SH-SY5Y (cell line): ENCODE results near the gene B3GNT5.

Source experiments
- GATA2 ChIP-seq: IDR thresholded peaks from 2 replicates; pipeline ENCODE4 v1.6.1; 2011; ENCODE audit warnings: mild to moderate bottlenecking, low read depth, low read length
- GATA3 ChIP-seq: IDR thresholded peaks from 2 replicates; pipeline ENCODE4 v1.6.1; 2011; ENCODE audit warnings: low read depth, mild to moderate bottlenecking, low read length, moderate library complexity

GRCh38 chr3:183274609-183275008 is 21.6 kb downstream of the B3GNT5 start:
- TF ChIP-seq GATA2 (no peak), GATA3 (no peak)
